Astrocyte (in vitro differentiated cells and primary cell): ENCODE results near the gene IQSEC3. TPM values are rescaled to one million over a fixed set of nuclear protein-coding genes. Genes with fewer than 3 reads are reported as not detected.
"Not testable (repeated sequence)": the region's sequence is repeated elsewhere in the genome, so short reads cannot be mapped to it uniquely, and the experiment has no call there.

Source experiments
- DNase-seq: peaks from one replicate; pipeline ENCODE4 v3.0.0-alpha.2; 2010; ENCODE audit warnings: low read depth
- FAIRE-seq: peaks from 2 replicates; lab custom pipeline; 2011; peaks lifted over from hg19 to GRCh38; lab: Jason Lieb, UNC
- H2AFZ ChIP-seq: 2 replicates; pipeline ENCODE4 v1.6.0; 2012; ENCODE audit warnings: low read depth, low read length, inconsistent platforms
- H3K27ac ChIP-seq: 2 replicates; pipeline ENCODE4 v1.5.1; 2011; ENCODE audit warnings: low read depth, low read length, inconsistent platforms
- H3K27me3 ChIP-seq: 2 replicates; pipeline ENCODE4 v1.6.0; 2011; ENCODE audit warnings: low read length, inconsistent platforms; ENCODE audit not compliant: insufficient read depth
- H3K36me3 ChIP-seq: 2 replicates; pipeline ENCODE4 v1.5.1; 2011; ENCODE audit warnings: low read length, inconsistent platforms; ENCODE audit not compliant: insufficient read depth
- H3K4me1 ChIP-seq: 2 replicates; pipeline ENCODE4 v1.5.1; 2011; ENCODE audit warnings: low read length, inconsistent platforms; ENCODE audit not compliant: insufficient read depth
- H3K4me2 ChIP-seq: 2 replicates; pipeline ENCODE4 v1.6.0; 2012; ENCODE audit warnings: low read length, inconsistent platforms
- H3K4me3 ChIP-seq: 2 replicates; pipeline ENCODE4 v1.5.1; 2011; ENCODE audit warnings: low read depth, mild to moderate bottlenecking, low read length, inconsistent platforms; ENCODE audit not compliant: insufficient read depth
- H3K79me2 ChIP-seq: 2 replicates; pipeline ENCODE4 v1.6.0; 2012; ENCODE audit warnings: mild to moderate bottlenecking, low read length, inconsistent platforms; ENCODE audit not compliant: insufficient read depth
- H3K9ac ChIP-seq: 2 replicates; pipeline ENCODE4 v1.6.0; 2012; ENCODE audit warnings: mild to moderate bottlenecking, low read length, inconsistent platforms
- H3K9me3 ChIP-seq: 2 replicates; pipeline ENCODE4 v1.5.1; 2012; ENCODE audit warnings: low read depth, mild to moderate bottlenecking, low read length, inconsistent platforms; ENCODE audit not compliant: insufficient read depth
- H4K20me1 ChIP-seq: 2 replicates; pipeline ENCODE4 v1.6.0; 2012; ENCODE audit warnings: low read length, inconsistent platforms; ENCODE audit not compliant: insufficient read depth
- H3K27ac Mint-ChIP-seq: one replicate; pipeline ENCODE4 v1.8.0; 2021; ENCODE audit warnings: mild to moderate bottlenecking, mixed read lengths; ENCODE audit not compliant: unreplicated experiment
- H3K27me3 Mint-ChIP-seq: one replicate; pipeline ENCODE4 v1.8.0; 2021; ENCODE audit warnings: low read depth, mixed read lengths; ENCODE audit not compliant: unreplicated experiment
- H3K36me3 Mint-ChIP-seq: one replicate; pipeline ENCODE4 v1.8.0; 2021; ENCODE audit warnings: low read depth, mixed read lengths; ENCODE audit not compliant: unreplicated experiment
- H3K4me1 Mint-ChIP-seq: one replicate; pipeline ENCODE4 v1.8.0; 2021; ENCODE audit warnings: low read depth, mixed read lengths; ENCODE audit not compliant: unreplicated experiment
- H3K4me3 Mint-ChIP-seq: one replicate; pipeline ENCODE4 v1.8.0; 2021; ENCODE audit warnings: mild to moderate bottlenecking, moderate library complexity, mixed read lengths; ENCODE audit not compliant: unreplicated experiment
- H3K9me3 Mint-ChIP-seq: one replicate; pipeline ENCODE4 v1.8.0; 2021; ENCODE audit warnings: mild to moderate bottlenecking, mixed read lengths; ENCODE audit not compliant: unreplicated experiment
- total RNA-seq: library from RNA; stranded (reverse); gene quantifications from 2 replicates; pipeline ENCODE4 v1.2.1, GENCODE V29; 2021

IQSEC3 gene
- total RNA-seq, 1 donor from 2014 or later = 0.34 TPM

- H3K4me1 Mint-ChIP-seq, H3K27ac ChIP-seq, H3K4me3 Mint-ChIP-seq, H2AFZ ChIP-seq, H3K27me3 ChIP-seq, H3K36me3 ChIP-seq, H4K20me1 ChIP-seq, FAIRE-seq, H3K9me3 ChIP-seq, H3K36me3 Mint-ChIP-seq, H3K9ac ChIP-seq, DNase-seq, H3K79me2 ChIP-seq, H3K4me3 ChIP-seq, H3K9me3 Mint-ChIP-seq, H3K27ac Mint-ChIP-seq, H3K4me1 ChIP-seq, H3K4me2 ChIP-seq: not testable (repeated sequence)
- peaks cover 31% of the 10 kb centered on the region for H3K27me3 Mint-ChIP-seq
Measured at GRCh38 chr12:45235-45990, 21.2 kb upstream of the IQSEC3 start.

GRCh38 chr12:45991-46358 lies 20.6 kb upstream of the IQSEC3 start:
- H3K36me3 ChIP-seq, H3K4me3 Mint-ChIP-seq, H3K4me1 ChIP-seq, H3K79me2 ChIP-seq, H4K20me1 ChIP-seq, H3K4me3 ChIP-seq, H3K27me3 ChIP-seq, H3K9ac ChIP-seq, H3K27ac Mint-ChIP-seq, H3K4me1 Mint-ChIP-seq, H2AFZ ChIP-seq, DNase-seq, H3K4me2 ChIP-seq, H3K9me3 Mint-ChIP-seq, H3K27ac ChIP-seq, H3K9me3 ChIP-seq, FAIRE-seq, H3K36me3 Mint-ChIP-seq: not testable (repeated sequence)
- H3K27me3 Mint-ChIP-seq = peaks cover 31% of the 10 kb centered on the region

GRCh38 chr12:46542-46941 lies 20.0 kb upstream of the IQSEC3 start:
- H3K36me3 ChIP-seq, H3K27ac ChIP-seq, H2AFZ ChIP-seq, H3K4me3 Mint-ChIP-seq, DNase-seq, H3K79me2 ChIP-seq, H3K9me3 Mint-ChIP-seq, H3K4me3 ChIP-seq, H3K4me1 ChIP-seq, H3K9me3 ChIP-seq, H3K36me3 Mint-ChIP-seq, H3K4me1 Mint-ChIP-seq, H3K27me3 ChIP-seq, H4K20me1 ChIP-seq, FAIRE-seq, H3K9ac ChIP-seq, H3K4me2 ChIP-seq, H3K27ac Mint-ChIP-seq: not testable (repeated sequence)
- peaks cover 31% of the 10 kb centered on the region for H3K27me3 Mint-ChIP-seq

DNA sequence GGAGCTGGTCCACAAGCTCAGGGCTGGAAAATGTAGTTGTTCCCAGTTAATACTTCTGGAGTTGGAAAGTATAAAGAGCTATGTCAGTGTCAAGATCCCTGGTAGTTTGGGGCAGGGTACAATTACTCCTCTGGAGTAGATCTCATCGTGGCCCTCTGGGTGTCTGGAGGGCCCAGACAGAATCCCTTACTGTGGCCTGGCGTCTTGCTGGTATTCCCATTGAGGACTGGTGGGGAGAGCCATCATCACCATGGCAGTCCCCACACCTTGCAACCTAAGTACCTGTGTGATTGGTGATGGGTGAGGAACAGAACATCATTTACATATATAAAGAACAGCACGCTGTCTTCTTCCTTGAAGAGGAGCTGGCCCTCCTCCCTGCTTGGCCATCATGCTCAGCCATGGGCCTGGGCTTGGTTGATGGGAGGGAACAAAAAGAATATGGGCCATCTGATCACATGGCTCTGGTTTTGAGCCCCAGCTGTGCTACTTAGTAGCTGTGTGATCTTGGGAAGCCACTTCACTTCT lies 18.8 kb upstream of the IQSEC3 start:
- H3K4me2 ChIP-seq, H3K9ac ChIP-seq, H3K9me3 Mint-ChIP-seq, FAIRE-seq, H2AFZ ChIP-seq, H3K27ac Mint-ChIP-seq, H3K27ac ChIP-seq, H3K4me1 Mint-ChIP-seq, H3K4me3 Mint-ChIP-seq, H3K79me2 ChIP-seq, H4K20me1 ChIP-seq, H3K4me1 ChIP-seq, H3K4me3 ChIP-seq, H3K9me3 ChIP-seq, H3K36me3 Mint-ChIP-seq, H3K36me3 ChIP-seq, H3K27me3 ChIP-seq, DNase-seq: not testable (repeated sequence)
- H3K27me3 Mint-ChIP-seq = peaks cover 31% of the 10 kb centered on the region

DNA sequence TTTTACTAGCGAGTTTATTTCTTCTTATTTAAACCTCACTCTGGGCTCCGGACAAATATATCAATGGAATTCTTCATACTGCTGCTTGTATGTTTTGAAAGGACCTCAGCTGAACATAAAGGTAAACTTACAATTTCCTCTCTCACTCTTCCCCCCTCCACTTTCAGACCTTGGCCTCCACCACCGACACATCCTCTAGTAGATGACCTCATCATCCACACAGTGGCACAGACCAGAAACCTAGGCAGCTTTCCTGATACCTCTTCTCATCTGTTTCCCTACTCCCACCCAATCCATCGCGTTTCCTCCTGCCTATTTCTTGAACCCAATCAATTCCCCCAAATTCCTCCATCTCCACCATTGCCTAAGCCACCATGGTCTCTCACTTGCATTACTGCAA lies 17.4 kb upstream of the IQSEC3 start:
- not testable (repeated sequence) for H3K4me3 Mint-ChIP-seq, H3K36me3 ChIP-seq, H3K27ac Mint-ChIP-seq, H3K27me3 ChIP-seq, H3K4me1 Mint-ChIP-seq, H3K9ac ChIP-seq, H4K20me1 ChIP-seq, H3K36me3 Mint-ChIP-seq, H3K79me2 ChIP-seq, DNase-seq, H3K4me1 ChIP-seq, H3K9me3 ChIP-seq, H2AFZ ChIP-seq, H3K4me2 ChIP-seq, FAIRE-seq, H3K27ac ChIP-seq, H3K9me3 Mint-ChIP-seq, H3K4me3 ChIP-seq
- peaks cover 37% of the 10 kb centered on the region for H3K27me3 Mint-ChIP-seq

DNA sequence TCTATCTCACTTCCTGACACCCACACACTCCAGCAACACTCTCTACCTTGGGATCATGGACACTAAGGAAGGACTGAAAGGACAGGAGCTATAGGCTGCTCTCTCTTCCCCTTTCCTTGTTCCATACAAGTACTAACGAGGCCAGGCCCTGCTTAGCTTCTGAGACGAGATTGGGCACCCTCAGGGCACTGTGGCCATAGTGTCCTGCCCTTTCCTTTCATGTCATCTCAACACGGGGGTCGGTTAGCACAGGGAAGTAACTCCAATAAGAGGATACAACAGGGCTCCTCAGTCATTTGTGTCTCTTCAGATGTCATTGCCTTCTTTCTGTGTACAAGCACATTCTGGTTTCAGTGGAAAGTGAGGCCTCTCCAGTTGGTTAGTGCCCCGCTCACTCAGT lies 15.5 kb upstream of the IQSEC3 start:
- not testable (repeated sequence) for H3K9me3 ChIP-seq, H3K27ac Mint-ChIP-seq, H3K9me3 Mint-ChIP-seq, H3K4me1 Mint-ChIP-seq, H3K9ac ChIP-seq, H3K79me2 ChIP-seq, DNase-seq, H3K36me3 ChIP-seq, H3K4me3 ChIP-seq, H3K36me3 Mint-ChIP-seq, H3K4me2 ChIP-seq, H4K20me1 ChIP-seq, H2AFZ ChIP-seq, H3K4me3 Mint-ChIP-seq, H3K4me1 ChIP-seq, FAIRE-seq, H3K27ac ChIP-seq
- H3K27me3 ChIP-seq = peaks cover 14% of the 10 kb centered on the region
- peaks cover 41% of the 10 kb centered on the region for H3K27me3 Mint-ChIP-seq
